BLaER1 treated with 17β-estradiol and CSF1 and Interleukin-3, amounts not matched to agents 10 nM and 100 nM (cell line): ENCODE results near the gene TRMT11.
A peak's percentile ranks its signal among the peaks of the same experiment; 100 is the strongest.

Experiments
- H3K27ac ChIP-seq, 11 experiments: shearing (Covaris generic); formaldehyde crosslinking; 2 replicates each; pipeline ENCODE4 v1.8.1; 2022
- H3K27me3 ChIP-seq, 11 experiments: shearing (Covaris generic); formaldehyde crosslinking; 2 replicates each; pipeline ENCODE4 v1.8.1; 2022
- H3K36me3 ChIP-seq, 11 experiments: shearing (Covaris generic); formaldehyde crosslinking; 2 replicates each; pipeline ENCODE4 v1.8.1; 2022
- H3K4me1 ChIP-seq, 10 experiments: shearing (Covaris generic); formaldehyde crosslinking; 2 replicates each; pipeline ENCODE4 v1.8.1; 2022
- H3K4me2 ChIP-seq, 11 experiments: shearing (Covaris generic); formaldehyde crosslinking; 2 replicates each; pipeline ENCODE4 v1.8.1; 2022
- H3K4me3 ChIP-seq, 10 experiments: shearing (Covaris generic); formaldehyde crosslinking; 2 replicates each; pipeline ENCODE4 v1.8.1; 2022
- H3K9ac ChIP-seq, 11 experiments: shearing (Covaris generic); formaldehyde crosslinking; 2 replicates each; pipeline ENCODE4 v1.8.1; 2022
- H3K9me3 ChIP-seq, 11 experiments: shearing (Covaris generic); formaldehyde crosslinking; replicated peaks in 1 of 11; 2 replicates each; pipeline ENCODE4 v1.8.1; 2022
- H4K20me1 ChIP-seq, 11 experiments: shearing (Covaris generic); formaldehyde crosslinking; 2 replicates each; pipeline ENCODE4 v1.8.1; 2022
- Cebpa-rat ChIP-seq, 11 experiments: shearing (Covaris generic); IDR thresholded peaks; 2 replicates each; pipeline ENCODE4 v1.8.1; 2022

The TRMT11 gene

DNA sequence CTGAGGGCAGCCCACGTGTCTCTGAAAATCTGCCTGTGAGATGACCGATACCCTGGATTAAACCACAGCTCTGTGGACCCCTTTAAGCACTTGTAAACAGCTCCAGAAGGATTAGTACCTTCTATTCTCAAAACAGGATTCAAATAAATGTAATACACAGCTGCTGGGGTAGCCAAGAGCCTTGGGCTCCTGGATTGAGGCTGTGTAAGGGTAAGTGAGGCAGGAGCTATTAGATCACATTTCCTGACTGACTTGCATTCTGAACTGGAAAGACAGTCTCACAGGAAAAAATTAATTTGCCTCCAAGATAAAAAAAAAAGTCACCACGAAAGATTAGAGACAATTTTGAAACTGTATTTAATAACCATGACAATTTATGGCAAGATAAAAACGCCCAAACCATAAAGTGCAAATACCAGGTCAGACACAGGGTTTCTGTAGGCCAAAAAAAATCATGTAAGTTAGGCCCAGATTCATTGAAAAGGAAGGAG, 78.0 kb downstream of the TRMT11 start:
- Histone ChIP-seq H3K4me2 (peak overlapping the region in 4 of 11 experiments; percentile 16 to 65 (median 52); a peak in 5 of 22 replicates), H3K27ac (peak overlapping the region in 7 of 11 experiments; percentile 39 to 64 (median 55); a peak in 13 of 22 replicates), H3K36me3 (no peaks in the 10 kb centered on the region), H3K4me3 (no peak overlapping the region), H3K9ac (peak overlapping the region in 1 of 11 experiments; percentile 32; a peak in 1 of 22 replicates), H4K20me1 (no peaks in the 10 kb centered on the region), H3K9me3 (no peaks in the 10 kb centered on the region), H3K4me1 (peaks cover 5 to 30% (median 20%) of the 10 kb centered on the region in 10 experiments; a peak in 19 of 20 replicates), H3K27me3 (no peaks in the 10 kb centered on the region)
- TF ChIP-seq Cebpa-rat (IDR thresholded peaks at IDR 0.05): no peak

DNA sequence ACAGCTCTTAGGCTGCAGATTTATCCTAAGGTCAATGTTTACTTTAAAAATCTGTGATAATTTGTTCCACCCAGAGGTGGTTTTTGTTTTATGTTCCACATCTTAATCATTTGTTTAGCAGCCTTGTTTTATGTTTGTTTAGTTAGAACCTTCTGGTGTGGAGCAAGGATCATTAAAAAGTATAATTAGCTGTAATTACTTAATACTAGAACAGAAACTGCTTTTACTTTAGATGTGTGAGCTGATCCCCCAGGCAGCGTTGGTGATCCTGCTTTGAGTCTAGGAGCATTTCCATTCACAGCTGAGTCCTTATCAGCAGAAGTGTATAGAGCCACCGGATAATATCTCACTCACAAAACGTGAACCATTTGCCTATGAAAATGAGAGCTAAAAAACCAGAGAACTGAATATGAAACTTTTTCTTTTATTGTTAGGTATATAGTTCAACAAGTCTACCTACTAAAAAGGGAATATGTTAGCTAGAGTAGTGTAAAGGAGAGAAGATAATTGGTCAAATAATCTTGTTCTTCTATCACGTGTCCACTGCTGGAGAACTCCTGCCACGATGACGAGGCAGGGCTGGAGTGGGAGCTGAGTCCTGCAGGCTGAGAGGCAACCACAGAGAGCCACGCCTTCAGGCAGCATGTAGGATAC, 78.5 kb downstream of the TRMT11 start:
- H3K9me3 ChIP-seq: no peaks in the 10 kb centered on the region
- H3K27ac ChIP-seq: peak overlapping the region in 6 of 11 experiments; percentile 24 to 64 (median 55); a peak in 5 of 22 replicates
- H3K4me2 ChIP-seq: no peak overlapping the region

DNA sequence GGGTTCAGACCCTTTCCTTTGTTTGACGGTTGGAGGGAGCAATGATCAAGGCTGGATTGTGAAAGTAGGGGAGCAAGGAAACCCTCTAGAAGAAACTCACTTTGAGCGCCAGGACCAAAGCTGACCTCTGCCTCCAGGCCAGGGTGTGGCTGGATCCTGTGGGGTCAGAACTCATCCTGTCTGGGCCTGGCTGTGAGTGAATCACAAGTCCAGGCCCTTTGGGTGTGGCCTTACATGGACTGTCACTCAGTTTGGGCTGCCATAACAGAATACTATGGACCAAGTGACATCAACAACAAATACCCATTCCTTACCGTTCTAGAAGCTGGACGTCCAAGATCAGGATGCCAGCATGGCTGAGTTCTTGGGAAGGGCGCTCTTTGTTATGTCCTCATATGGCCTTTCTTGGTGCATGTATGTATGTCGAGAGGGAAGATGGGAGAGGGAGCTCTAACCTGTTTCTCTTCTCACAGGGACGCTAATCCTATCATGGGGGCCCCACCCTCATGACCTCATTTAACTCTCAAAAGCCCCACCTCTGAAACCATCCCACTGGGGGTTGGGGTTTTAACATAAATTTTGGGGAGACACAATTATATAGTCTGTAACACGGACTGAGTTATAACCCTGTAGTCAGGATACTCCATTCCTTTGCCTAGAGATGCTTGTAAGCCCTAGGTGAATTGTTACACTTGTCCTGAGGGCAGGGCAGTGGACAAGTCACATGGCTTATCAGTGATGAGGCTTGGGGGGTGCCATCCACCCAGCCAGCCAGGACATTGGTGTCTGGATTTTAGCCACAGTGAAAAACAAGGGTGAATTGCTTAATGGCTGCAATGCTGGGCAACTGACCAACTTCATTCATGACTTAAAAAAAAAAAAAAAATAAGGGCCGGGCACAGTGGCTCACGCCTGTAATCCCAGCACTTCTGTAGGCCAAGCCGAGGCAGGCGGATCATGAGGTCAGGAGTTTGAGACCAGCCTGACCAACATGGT, 80.0 kb downstream of the TRMT11 start:
- H3K4me3 ChIP-seq: no peak overlapping the region

More for the DNA sequence above, 78.5 kb downstream of the TRMT11 start:
- no peak for TF ChIP-seq Cebpa-rat (IDR thresholded peaks at IDR 0.05)
- Histone ChIP-seq H3K4me3 (no peak overlapping the region), H3K9ac (no peak overlapping the region), H3K27me3 (no peaks in the 10 kb centered on the region), H3K36me3 (no peaks in the 10 kb centered on the region), H3K4me1 (peaks cover 5 to 30% (median 20%) of the 10 kb centered on the region in 10 experiments; a peak in 19 of 20 replicates), H4K20me1 (no peaks in the 10 kb centered on the region)

DNA sequence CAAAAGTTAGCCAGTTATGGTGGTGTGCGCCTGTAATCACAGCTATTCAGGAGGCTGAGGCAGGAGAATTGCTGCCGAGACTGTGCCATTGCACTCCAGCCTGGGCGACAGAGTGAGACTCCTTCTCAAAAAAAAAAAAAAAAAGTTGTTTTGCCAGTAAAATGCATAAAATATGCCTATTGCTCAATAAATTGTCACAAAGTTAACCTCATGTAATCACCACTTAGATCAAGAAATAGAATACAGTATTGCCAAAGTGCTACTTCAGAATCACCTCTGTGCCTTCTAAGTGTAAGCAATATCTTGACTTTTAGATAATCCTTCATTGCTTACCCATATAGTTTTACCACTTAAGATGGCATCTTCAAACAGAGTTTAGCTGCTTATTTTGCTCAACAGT, 80.7 kb downstream of the TRMT11 start:
- H3K27me3 ChIP-seq: no peaks in the 10 kb centered on the region
- H3K4me1 ChIP-seq: peaks cover 0 to 16% (median 11%) of the 10 kb centered on the region in 10 experiments; a peak in 16 of 20 replicates
- H3K9me3 ChIP-seq: no peaks in the 10 kb centered on the region
- H3K9ac ChIP-seq: no peak overlapping the region
- no peak overlapping the region for H3K4me2 ChIP-seq
- H3K4me3 ChIP-seq: no peak overlapping the region
- H4K20me1 ChIP-seq: no peaks in the 10 kb centered on the region
- no peak overlapping the region for H3K27ac ChIP-seq
- H3K36me3 ChIP-seq: no peaks in the 10 kb centered on the region
- TF ChIP-seq Cebpa-rat (IDR thresholded peaks at IDR 0.05): no peak

More for the DNA sequence above, 80.0 kb downstream of the TRMT11 start:
- Histone ChIP-seq H3K9me3 (no peaks in the 10 kb centered on the region), H3K9ac (no peak overlapping the region), H3K27ac (no peak overlapping the region), H3K36me3 (no peaks in the 10 kb centered on the region), H3K27me3 (no peaks in the 10 kb centered on the region), H4K20me1 (no peaks in the 10 kb centered on the region), H3K4me2 (no peak overlapping the region), H3K4me1 (peaks cover 0 to 17% (median 11%) of the 10 kb centered on the region in 10 experiments; a peak in 16 of 20 replicates)
- no peak for TF ChIP-seq Cebpa-rat (IDR thresholded peaks at IDR 0.05)

DNA sequence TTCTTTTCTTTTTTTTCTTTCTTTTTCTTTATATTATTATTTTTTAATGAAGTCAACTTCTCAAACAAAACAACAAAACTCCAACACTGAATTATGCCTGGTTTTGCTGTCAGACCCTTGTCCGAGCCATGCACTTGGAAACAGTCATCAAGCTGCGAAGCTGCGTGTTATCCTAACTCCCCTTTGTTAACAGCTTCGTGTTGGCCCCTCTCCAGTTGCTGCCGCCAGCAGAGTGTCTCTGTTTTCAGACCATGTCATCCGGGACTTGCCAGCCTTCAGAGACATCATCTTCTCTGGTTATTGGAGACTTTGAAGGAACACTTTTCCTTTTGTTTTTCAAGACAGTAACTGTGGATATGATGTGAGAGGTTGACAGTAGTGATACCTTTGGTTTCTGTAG, 83.1 kb downstream of the TRMT11 start:
- Histone ChIP-seq H3K4me1 (peaks cover 0 to 3% (median 0%) of the 10 kb centered on the region in 10 experiments; a peak in 1 of 20 replicates), H3K4me3 (no peak overlapping the region), H3K36me3 (no peaks in the 10 kb centered on the region), H3K4me2 (no peak overlapping the region), H4K20me1 (no peaks in the 10 kb centered on the region), H3K9ac (no peak overlapping the region), H3K9me3 (peaks cover 0 to 12% (median 0%) of the 10 kb centered on the region in 11 experiments; a peak in 3 of 22 replicates), H3K27me3 (no peaks in the 10 kb centered on the region), H3K27ac (no peak overlapping the region)
- no peak for TF ChIP-seq Cebpa-rat (IDR thresholded peaks at IDR 0.05)

DNA sequence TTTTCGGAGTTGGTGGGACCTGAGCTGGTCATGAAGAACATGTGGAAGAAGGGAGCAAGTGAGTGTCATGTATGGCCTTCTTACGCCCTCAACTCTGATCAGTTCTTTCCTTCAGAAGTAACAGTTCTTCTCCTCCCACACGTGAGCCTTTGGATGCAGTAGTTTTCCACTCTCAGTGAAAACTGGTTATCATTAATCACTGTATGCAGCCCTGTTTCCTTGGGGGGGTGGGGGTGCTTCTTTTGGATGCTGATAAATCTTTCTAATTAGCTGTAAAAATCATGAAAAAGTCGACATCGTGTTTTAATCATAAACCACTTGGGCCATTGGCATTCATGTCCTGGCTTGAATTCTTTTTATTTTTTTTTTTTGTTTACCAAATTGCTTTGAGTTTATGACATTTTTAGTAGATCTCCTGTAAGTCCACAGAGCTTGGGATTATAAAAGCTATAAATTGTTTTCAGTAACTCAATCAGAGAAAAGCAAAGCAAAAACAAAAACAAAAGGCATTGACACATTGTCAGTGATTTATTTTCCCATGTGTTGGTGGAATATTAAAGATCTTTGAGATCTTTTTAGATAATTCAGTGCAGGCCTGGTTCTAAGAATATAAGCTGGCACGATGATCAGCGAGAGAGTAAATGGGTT, 84.8 kb downstream of the TRMT11 start:
- Histone ChIP-seq H3K9me3 (peaks cover 0 to 20% (median 0%) of the 10 kb centered on the region in 11 experiments; a peak in 7 of 22 replicates), H3K27ac (no peak overlapping the region), H3K36me3 (no peaks in the 10 kb centered on the region), H3K9ac (no peak overlapping the region), H4K20me1 (no peaks in the 10 kb centered on the region), H3K27me3 (no peaks in the 10 kb centered on the region), H3K4me1 (peaks cover 0 to 4% (median 0%) of the 10 kb centered on the region in 10 experiments; a peak in 1 of 20 replicates), H3K4me2 (no peak overlapping the region), H3K4me3 (no peak overlapping the region)
- no peak for TF ChIP-seq Cebpa-rat (IDR thresholded peaks at IDR 0.05)

DNA sequence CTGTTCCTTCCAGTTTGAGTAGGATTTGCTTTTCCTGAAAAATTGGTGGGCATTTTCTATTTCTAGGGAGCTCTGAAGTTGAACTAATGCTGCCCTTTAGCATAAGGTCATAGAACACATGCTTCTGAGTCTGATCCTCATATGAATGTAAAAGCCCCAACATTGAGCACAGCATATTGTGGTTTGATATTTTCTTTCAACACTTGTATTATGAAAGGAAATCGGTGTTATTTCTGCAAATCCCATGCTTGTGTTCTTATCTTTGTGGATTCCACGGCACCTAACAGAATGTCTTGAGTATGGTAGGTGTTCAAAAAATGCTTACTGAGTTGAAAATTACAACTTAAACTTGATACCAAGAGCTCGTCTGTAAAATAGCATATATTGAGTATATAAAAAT, 85.8 kb downstream of the TRMT11 start:
- Histone ChIP-seq H3K9me3 (peaks cover 0 to 20% (median 0%) of the 10 kb centered on the region in 11 experiments; a peak in 7 of 22 replicates), H3K4me1 (peaks cover 0 to 4% (median 0%) of the 10 kb centered on the region in 10 experiments; a peak in 1 of 20 replicates), H3K4me3 (no peak overlapping the region), H3K27ac (no peak overlapping the region), H3K4me2 (no peak overlapping the region), H3K27me3 (no peaks in the 10 kb centered on the region), H3K9ac (no peak overlapping the region), H4K20me1 (no peaks in the 10 kb centered on the region), H3K36me3 (no peaks in the 10 kb centered on the region)
- no peak for TF ChIP-seq Cebpa-rat (IDR thresholded peaks at IDR 0.05)

DNA sequence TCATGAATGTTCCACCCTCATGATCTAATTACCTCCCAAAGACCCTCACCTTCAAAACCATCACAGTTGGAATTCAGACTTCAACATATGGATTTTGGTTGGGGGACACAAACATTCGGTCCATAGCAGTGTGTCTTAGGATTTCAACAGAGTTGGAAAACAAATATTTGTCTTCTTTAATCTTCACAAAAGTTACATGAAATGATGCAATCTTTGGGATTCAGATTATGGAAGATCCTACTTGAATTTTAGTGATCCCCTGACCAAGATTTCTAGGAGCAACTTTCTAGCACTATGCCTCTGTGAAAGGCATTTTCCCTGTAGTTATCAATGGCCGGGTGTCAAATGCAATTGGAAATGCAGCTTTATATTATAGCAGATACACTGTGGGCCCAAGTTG, 86.5 kb downstream of the TRMT11 start:
- Histone ChIP-seq H3K36me3 (no peaks in the 10 kb centered on the region), H3K27ac (no peak overlapping the region), H3K9me3 (peaks cover 0 to 20% (median 0%) of the 10 kb centered on the region in 11 experiments; a peak in 7 of 22 replicates), H3K4me3 (no peak overlapping the region), H3K4me2 (no peak overlapping the region), H4K20me1 (no peaks in the 10 kb centered on the region), H3K27me3 (no peaks in the 10 kb centered on the region), H3K4me1 (peaks cover 0 to 4% (median 0%) of the 10 kb centered on the region in 10 experiments; a peak in 1 of 20 replicates), H3K9ac (no peak overlapping the region)
- TF ChIP-seq Cebpa-rat (IDR thresholded peaks at IDR 0.05): no peak
